GM18907 (cell line): ENCODE results near the gene OGT.
A peak's percentile ranks its signal among the peaks of the same experiment; 100 is the strongest.
"Not testable (repeated sequence)": the region's sequence is repeated elsewhere in the genome, so short reads cannot be mapped to it uniquely, and the experiment has no call there.

Experiments used
- ATAC-seq: cut with Tn5 transposase; IDR thresholded peaks from one replicate; pipeline ENCODE4 v1.9.1; 2021; ENCODE audit warnings: mild to moderate bottlenecking, moderate library complexity; ENCODE audit not compliant: unreplicated experiment

OGT gene

GRCh38 chrX:71579136-71579989 lies 46.5 kb downstream of the OGT start:
- no peak for ATAC-seq

GRCh38 chrX:71579990-71580380 lies 47.1 kb downstream of the OGT start:
- no peak for ATAC-seq

- ATAC-seq = no peak
These were observed 48.3 kb downstream of the OGT start for GRCh38 chrX:71581210-71581609.

GRCh38 chrX:71586929-71587328 lies 54.0 kb downstream of the OGT start:
- no peak for ATAC-seq

DNA sequence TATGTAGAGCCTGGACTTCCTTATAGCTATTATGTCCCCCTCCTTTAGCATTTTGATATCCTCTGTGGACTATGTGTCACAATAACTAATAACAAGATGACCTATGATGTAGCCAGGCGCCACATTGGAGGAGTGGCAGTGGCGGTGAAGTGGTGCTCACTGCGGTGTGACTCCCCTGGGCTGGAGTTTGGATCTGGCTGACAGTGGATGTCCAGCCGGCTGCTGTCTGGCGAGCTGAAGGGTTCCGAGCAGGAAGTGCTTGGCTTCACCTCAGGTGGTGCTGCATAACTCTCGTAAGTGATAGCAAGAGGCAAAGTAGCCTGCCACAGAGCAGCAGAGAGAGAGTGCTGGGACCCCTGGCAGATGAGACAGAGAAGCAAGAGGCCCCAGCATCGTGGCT lies 60.3 kb downstream of the OGT start:
- ATAC-seq = not testable (repeated sequence)

GRCh38 chrX:71599965-71600364 lies 67.1 kb downstream of the OGT start:
- ATAC-seq = no peak

DNA sequence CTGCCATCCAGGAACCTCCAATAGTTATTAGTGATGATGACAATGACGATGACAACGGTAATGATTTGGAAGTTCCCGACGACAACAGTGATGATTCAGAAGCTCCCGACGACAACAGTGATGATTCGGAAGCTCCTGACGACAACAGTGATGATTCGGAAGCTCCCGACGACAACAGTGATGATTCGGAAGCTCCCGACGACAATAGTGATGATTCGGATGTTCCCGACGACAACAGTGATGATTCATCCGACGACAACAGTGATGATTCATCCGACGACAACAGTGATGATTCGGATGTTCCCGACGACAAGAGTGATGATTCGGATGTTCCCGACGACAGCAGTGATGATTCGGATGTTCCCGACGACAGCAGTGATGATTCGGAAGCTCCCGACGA lies 70.7 kb downstream of the OGT start:
- no peak for ATAC-seq

GRCh38 chrX:71604141-71604540 lies 71.2 kb downstream of the OGT start:
- ATAC-seq = no peak

- no peak for ATAC-seq
These were observed 72.1 kb downstream of the OGT start for GRCh38 chrX:71604796-71605568.

GRCh38 chrX:71606536-71607216 lies 73.8 kb downstream of the OGT start:
- ATAC-seq = no peak

DNA sequence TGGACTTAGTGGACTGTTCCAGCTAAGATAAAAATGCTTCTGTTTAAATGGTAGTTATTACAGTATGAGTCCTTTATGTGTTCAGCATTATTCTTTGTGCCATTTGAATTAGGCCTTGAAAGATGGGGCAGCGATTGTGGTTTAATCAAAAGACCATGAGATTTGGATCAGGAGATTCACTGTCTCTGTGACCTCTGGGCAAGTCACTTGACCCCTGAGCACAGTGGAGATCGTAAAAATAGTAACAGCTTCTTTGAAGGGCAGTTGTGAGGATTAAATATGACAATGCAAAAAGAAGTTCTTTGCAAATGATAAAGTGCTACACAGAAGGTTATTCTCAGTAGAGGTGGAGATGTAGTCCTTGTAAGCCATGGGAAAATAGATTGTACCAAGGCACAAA lies 74.6 kb downstream of the OGT start:
- no peak for ATAC-seq

GRCh38 chrX:71609095-71609750 lies 76.3 kb downstream of the OGT start:
- ATAC-seq = no peak

DNA sequence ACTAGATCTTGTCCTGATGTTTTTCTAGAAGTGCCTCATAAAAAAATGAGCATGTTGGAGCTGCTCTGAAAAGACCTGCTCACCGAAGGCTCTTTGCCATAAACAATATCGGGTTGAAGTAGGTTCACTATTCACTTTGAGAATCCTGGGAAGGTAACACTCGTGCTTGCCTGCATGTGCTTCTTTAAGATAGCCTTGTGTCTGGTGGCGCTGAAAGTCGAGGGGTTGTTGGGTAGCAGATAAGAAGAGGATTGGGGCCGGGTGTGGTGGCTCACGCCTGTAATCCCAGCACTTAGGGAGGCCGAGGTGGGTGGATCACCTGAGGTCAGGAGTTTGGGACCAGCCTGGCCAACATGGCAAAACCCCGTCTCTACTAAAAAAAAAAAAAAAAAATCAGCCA lies 78.8 kb downstream of the OGT start:
- not testable (repeated sequence) for ATAC-seq

- no peak for ATAC-seq
These were observed 79.4 kb downstream of the OGT start for GRCh38 chrX:71612256-71612655.

GRCh38 chrX:71615056-71615455 lies 82.2 kb downstream of the OGT start:
- no peak for ATAC-seq

GRCh38 chrX:71615954-71616353 lies 83.0 kb downstream of the OGT start:
- ATAC-seq = no peak

GRCh38 chrX:71616672-71617529 lies 84.0 kb downstream of the OGT start:
- no peak for ATAC-seq

- peak; percentile 1 for ATAC-seq
These were observed 84.8 kb downstream of the OGT start for GRCh38 chrX:71617742-71618141.

- ATAC-seq = peak; percentile 61
These were observed 85.4 kb downstream of the OGT start, which contains the start of gene CXCR3 for GRCh38 chrX:71618303-71618721. Gene CXCR3, minus strand, starts transcription at chrX:71618511. Its CDS starts 62 bp downstream, at chrX:71618449.

GRCh38 chrX:71618787-71619186 lies 85.9 kb downstream of the OGT start:
- no peak for ATAC-seq
